Measurements from ENCODE around the gene P2RY1.

DNA sequence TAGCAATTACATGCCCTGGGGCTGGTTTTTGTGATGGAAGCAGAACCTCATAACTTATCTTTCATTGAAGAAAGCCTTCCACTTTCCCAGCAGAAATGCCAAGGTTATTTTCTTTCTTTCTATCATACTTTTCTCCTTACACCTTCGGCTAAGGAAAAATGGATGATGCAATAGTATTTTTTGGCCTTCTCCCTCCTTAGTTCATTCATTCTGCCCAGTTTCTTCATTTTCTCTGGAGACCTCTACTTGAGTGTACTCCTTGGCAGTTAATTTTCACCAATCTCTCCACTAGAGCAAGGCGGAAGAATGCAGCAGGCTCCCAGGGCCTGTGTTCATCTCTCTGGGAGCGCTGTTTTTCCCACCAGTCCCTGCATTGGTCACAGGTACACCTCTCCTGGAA, 7.6 kb upstream of the P2RY1 start:
- no peak for TF ChIP-seq GATA3 (IDR thresholded peaks at IDR 0.05; ENCODE audit: low read depth, low read length)
- TF ChIP-seq GATA2 (IDR thresholded peaks at IDR 0.05; ENCODE audit: low read depth, low read length), result no peak
